Tibial nerve (tissue), 4 donors: Measurements from ENCODE around the gene SCG5. TPM values are rescaled to one million over a fixed set of nuclear protein-coding genes. Genes with fewer than 3 reads are reported as not detected.

Experiments used
- DNase-seq, 2 donors: peaks; one replicate each; pipeline ENCODE4 v3.0.0-alpha.2; 2019; ENCODE audit warnings: low spot score in 2 of 2
- H3K27ac ChIP-seq, 4 donors: fragments of 200-600 bp; sonication (generic) in 3 of 4; one replicate each; pipeline ENCODE4 v1.5.1; 2017 to 2019; ENCODE audit warnings: mild to moderate bottlenecking in 1 of 4
- H3K27me3 ChIP-seq, 2 donors: fragments of 200-600 bp; sonication (generic) in 1 of 2; one replicate each; pipeline versions ENCODE4 v1.5.1 to v1.6.0; 2017 to 2019
- H3K36me3 ChIP-seq, 3 donors: fragments of 200-600 bp; sonication (generic); one replicate each; pipeline ENCODE4 v1.5.1; 2018 to 2019
- H3K4me1 ChIP-seq, 4 donors: fragments of 200-600 bp; sonication (generic) in 3 of 4; one replicate each; pipeline ENCODE4 v1.5.1; 2017 to 2019
- H3K4me3 ChIP-seq, 4 donors: fragments of 200-600 bp; sonication (generic) in 3 of 4; one replicate each; pipeline ENCODE4 v1.5.1; 2017 to 2019; ENCODE audit warnings: mild to moderate bottlenecking in 1 of 4, moderate library complexity in 1 of 4
- H3K9me3 ChIP-seq, 4 donors: fragments of 200-600 bp; sonication (generic) in 3 of 4; one replicate each; pipeline ENCODE4 v1.5.1; 2017 to 2019
- CTCF ChIP-seq, 5 experiments: fragments of 200-600 bp in 3 of 5; fragments of 450-650 bp in 2 of 5; sonication (generic) in 3 of 5; IDR thresholded peaks; one replicate each; pipeline ENCODE4 v1.5.1; 2016 to 2019; ENCODE audit warnings: antibody characterized with exemption in 5 of 5, mild to moderate bottlenecking in 3 of 5, moderate library complexity in 2 of 5
- EP300 ChIP-seq, 2 donors: sonication (generic); formaldehyde crosslinking; IDR thresholded peaks; one replicate each; pipeline ENCODE4 v1.6.1; 2017; ENCODE audit warnings: antibody characterized with exemption in 2 of 2, mild to moderate bottlenecking in 1 of 2
- POLR2A ChIP-seq, 2 donors: fragments of 450-650 bp; IDR thresholded peaks; one replicate each; pipeline ENCODE4 v1.6.1; 2017; ENCODE audit warnings: antibody characterized with exemption in 2 of 2, mild to moderate bottlenecking in 2 of 2, moderate library complexity in 2 of 2
- WGBS, 2 donors: methylation state at CpG; one replicate each; pipeline ENCODE4 v1.1.5; 2018; 5-methylcytosine and 5-hydroxymethylcytosine counted together
- total RNA-seq, 4 donors: library from RNA; depleted of rRNA; stranded (reverse); fragments of >200 nt; gene quantifications; one replicate each; pipeline ENCODE4 v1.1.0, GENCODE V29; 2016

SCG5 gene
- total RNA-seq, 4 donors from 2014 or later: 0.44 to 0.90 TPM; not detected in 2

GRCh38 chr15:32735989-32736700 is 94.6 kb downstream of the SCG5 start:
- Histone ChIP-seq H3K4me1 (no peaks in the 10 kb centered on the region), H3K9me3 (peaks cover 0 to 13% (median 1%) of the 10 kb centered on the region in 4 donors), H3K27ac (no peak overlapping the region), H3K4me3 (no peak overlapping the region), H3K27me3 (no peaks in the 10 kb centered on the region), H3K36me3 (no peaks in the 10 kb centered on the region)
- WGBS, 2 donors: 84 to 88% methylated on average over 2 of the region's 2 CpGs
- no peak for DNase-seq
- TF ChIP-seq CTCF (IDR thresholded peaks at IDR 0.05) (no peak), POLR2A (IDR thresholded peaks at IDR 0.05) (no peak), EP300 (IDR thresholded peaks at IDR 0.05) (no peak)

- Histone ChIP-seq H3K36me3 (no peaks in the 10 kb centered on the region), H3K9me3 (peaks cover 0 to 18% (median 1%) of the 10 kb centered on the region in 4 donors), H3K27ac (no peak overlapping the region), H3K27me3 (no peaks in the 10 kb centered on the region), H3K4me3 (no peak overlapping the region), H3K4me1 (no peaks in the 10 kb centered on the region)
- 70 to 78% methylated on average over 2 of the region's 2 CpGs for WGBS, 2 donors
- no peak for DNase-seq
- no peak for TF ChIP-seq EP300 (IDR thresholded peaks at IDR 0.05)
- no peak for TF ChIP-seq POLR2A (IDR thresholded peaks at IDR 0.05)
- TF ChIP-seq CTCF (IDR thresholded peaks at IDR 0.05): no peak
These were observed 95.2 kb downstream of the SCG5 start for GRCh38 chr15:32736701-32737061.

GRCh38 chr15:32737304-32737703 is 95.8 kb downstream of the SCG5 start:
- no peaks in the 10 kb centered on the region for H3K36me3 ChIP-seq
- H3K4me1 ChIP-seq: no peaks in the 10 kb centered on the region
- H3K27me3 ChIP-seq: no peaks in the 10 kb centered on the region
- TF ChIP-seq EP300 (IDR thresholded peaks at IDR 0.05) (no peak), CTCF (IDR thresholded peaks at IDR 0.05) (no peak), POLR2A (IDR thresholded peaks at IDR 0.05) (no peak)
- no peak overlapping the region for H3K27ac ChIP-seq
- DNase-seq: no peak
- peaks cover 0 to 19% (median 1%) of the 10 kb centered on the region in 4 donors for H3K9me3 ChIP-seq
- H3K4me3 ChIP-seq: no peak overlapping the region
- WGBS, 2 donors: 71 to 82% methylated on average over 4 of the region's 4 CpGs

GRCh38 chr15:32738666-32739065 is 97.2 kb downstream of the SCG5 start:
- peaks cover 0 to 19% (median 1%) of the 10 kb centered on the region in 4 donors for H3K9me3 ChIP-seq
- H3K27ac ChIP-seq: no peak overlapping the region
- TF ChIP-seq POLR2A (IDR thresholded peaks at IDR 0.05) (no peak), EP300 (IDR thresholded peaks at IDR 0.05) (no peak), CTCF (IDR thresholded peaks at IDR 0.05) (no peak)
- DNase-seq: no peak
- 75 to 91% methylated on average over 1 of the region's 1 CpG for WGBS, 2 donors
- no peaks in the 10 kb centered on the region for H3K36me3 ChIP-seq
- no peak overlapping the region for H3K4me3 ChIP-seq
- H3K27me3 ChIP-seq: no peaks in the 10 kb centered on the region
- H3K4me1 ChIP-seq: no peaks in the 10 kb centered on the region

- Histone ChIP-seq H3K9me3 (peaks cover 0 to 19% (median 1%) of the 10 kb centered on the region in 4 donors), H3K27ac (no peak overlapping the region), H3K27me3 (no peaks in the 10 kb centered on the region), H3K36me3 (no peaks in the 10 kb centered on the region), H3K4me3 (no peak overlapping the region), H3K4me1 (no peaks in the 10 kb centered on the region)
- DNase-seq: no peak
- 65 to 73% methylated on average over 1 of the region's 1 CpG for WGBS, 2 donors
- no peak for TF ChIP-seq CTCF (IDR thresholded peaks at IDR 0.05)
- no peak for TF ChIP-seq EP300 (IDR thresholded peaks at IDR 0.05)
- TF ChIP-seq POLR2A (IDR thresholded peaks at IDR 0.05): no peak
These were observed 98.1 kb downstream of the SCG5 start for GRCh38 chr15:32739522-32740063.
